ENCODE measurements around the gene RARA.

The RARA gene

DNA sequence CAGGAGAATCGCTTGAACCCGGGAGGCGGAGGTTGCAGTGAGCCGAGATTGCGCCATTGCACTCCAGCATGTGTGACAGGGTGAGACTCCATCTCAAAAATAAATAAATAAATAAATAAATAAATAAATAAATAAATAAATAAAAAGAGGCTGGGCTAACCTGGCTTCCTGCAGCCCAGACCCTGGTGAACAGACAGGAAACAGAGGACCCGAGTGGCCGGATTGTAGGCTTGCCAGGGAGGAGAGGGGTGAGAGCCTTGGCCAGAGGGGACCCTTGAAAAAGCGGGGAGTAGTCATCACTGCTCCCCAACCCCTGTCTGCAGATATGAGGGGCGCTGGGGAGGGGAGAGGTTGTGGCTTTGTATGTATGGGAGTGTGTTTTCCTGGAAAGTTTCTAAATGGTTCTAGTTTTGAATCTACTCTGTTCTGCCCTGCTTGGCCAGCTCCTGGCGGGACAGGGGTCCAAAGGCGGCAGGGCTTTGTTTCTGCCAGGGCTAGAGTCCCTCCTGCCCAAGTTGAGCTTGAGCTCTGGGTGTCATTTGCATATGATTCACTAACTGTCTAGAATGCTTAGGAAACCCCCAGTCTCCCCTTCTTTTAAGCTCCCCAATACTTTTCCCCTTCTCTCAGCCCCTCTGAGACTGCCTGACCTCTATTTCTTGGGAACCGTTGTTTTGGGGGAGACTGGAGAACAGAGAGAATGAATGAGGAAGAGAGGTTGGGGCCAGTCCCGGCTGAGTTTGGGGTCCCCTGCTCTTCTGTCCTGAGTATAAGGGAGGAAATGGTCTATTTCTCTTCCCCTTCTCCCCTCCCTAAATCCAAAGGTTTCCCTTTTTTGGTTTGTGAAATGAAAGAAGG is 16.4 kb downstream of the RARA start (continued):
- TF ChIP-seq, protein P1, sequence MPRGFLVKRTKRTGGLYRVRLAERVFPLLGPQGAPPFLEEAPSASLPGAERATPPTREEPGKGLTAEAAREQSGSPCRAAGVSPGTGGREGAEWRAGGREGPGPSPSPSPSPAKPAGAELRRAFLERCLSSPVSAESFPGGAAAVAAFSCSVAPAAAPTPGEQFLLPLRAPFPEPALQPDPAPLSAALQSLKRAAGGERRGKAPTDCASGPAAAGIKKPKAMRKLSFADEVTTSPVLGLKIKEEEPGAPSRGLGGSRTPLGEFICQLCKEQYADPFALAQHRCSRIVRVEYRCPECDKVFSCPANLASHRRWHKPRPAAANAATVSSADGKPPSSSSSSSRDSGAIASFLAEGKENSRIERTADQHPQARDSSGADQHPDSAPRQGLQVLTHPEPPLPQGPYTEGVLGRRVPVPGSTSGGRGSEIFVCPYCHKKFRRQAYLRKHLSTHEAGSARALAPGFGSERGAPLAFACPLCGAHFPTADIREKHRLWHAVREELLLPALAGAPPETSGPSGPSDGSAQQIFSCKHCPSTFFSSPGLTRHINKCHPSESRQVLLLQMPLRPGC (tag by site-specific recombination; IDR thresholded peaks at IDR 0.05): no peak
- no peak for TF ChIP-seq ZSCAN23 (tag by site-specific recombination; IDR thresholded peaks at IDR 0.05)
- TF ChIP-seq, protein P2, sequence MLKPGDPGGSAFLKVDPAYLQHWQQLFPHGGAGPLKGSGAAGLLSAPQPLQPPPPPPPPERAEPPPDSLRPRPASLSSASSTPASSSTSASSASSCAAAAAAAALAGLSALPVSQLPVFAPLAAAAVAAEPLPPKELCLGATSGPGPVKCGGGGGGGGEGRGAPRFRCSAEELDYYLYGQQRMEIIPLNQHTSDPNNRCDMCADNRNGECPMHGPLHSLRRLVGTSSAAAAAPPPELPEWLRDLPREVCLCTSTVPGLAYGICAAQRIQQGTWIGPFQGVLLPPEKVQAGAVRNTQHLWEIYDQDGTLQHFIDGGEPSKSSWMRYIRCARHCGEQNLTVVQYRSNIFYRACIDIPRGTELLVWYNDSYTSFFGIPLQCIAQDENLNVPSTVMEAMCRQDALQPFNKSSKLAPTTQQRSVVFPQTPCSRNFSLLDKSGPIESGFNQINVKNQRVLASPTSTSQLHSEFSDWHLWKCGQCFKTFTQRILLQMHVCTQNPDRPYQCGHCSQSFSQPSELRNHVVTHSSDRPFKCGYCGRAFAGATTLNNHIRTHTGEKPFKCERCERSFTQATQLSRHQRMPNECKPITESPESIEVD (tag by site-specific recombination; IDR thresholded peaks at IDR 0.05): no peak
- no peak for TF ChIP-seq IKZF3 (tag by site-specific recombination; IDR thresholded peaks at IDR 0.05)
- no peak for TF ChIP-seq ZSCAN16 (tag by site-specific recombination; IDR thresholded peaks at IDR 0.05)
- no peak for TF ChIP-seq YY1 (tag by site-specific recombination; IDR thresholded peaks at IDR 0.05)
- TF ChIP-seq, protein P3, sequence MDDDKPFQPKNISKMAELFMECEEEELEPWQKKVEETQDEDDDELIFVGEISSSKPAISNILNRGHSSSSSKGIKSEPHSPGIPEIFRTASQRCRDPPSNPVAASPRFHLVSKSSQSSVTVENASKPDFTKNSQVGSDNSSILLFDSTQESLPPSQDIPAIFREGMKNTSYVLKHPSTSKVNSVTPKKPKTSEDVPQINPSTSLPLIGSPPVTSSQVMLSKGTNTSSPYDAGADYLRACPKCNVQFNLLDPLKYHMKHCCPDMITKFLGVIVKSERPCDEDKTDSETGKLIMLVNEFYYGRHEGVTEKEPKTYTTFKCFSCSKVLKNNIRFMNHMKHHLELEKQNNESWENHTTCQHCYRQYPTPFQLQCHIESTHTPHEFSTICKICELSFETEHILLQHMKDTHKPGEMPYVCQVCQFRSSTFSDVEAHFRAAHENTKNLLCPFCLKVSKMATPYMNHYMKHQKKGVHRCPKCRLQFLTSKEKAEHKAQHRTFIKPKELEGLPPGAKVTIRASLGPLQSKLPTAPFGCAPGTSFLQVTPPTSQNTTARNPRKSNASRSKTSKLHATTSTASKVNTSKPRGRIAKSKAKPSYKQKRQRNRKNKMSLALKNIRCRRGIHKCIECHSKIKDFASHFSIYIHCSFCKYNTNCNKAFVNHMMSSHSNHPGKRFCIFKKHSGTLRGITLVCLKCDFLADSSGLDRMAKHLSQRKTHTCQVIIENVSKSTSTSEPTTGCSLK (tag by site-specific recombination; IDR thresholded peaks at IDR 0.05): no peak
- no peak for TF ChIP-seq ZNF658 (tag by site-specific recombination; IDR thresholded peaks at IDR 0.05)
- TF ChIP-seq ZNF350 (tag by site-specific recombination; IDR thresholded peaks at IDR 0.05): no peak
- TF ChIP-seq ZNF701 (tag by site-specific recombination; IDR thresholded peaks at IDR 0.05): no peak
- TF ChIP-seq, protein P4, sequence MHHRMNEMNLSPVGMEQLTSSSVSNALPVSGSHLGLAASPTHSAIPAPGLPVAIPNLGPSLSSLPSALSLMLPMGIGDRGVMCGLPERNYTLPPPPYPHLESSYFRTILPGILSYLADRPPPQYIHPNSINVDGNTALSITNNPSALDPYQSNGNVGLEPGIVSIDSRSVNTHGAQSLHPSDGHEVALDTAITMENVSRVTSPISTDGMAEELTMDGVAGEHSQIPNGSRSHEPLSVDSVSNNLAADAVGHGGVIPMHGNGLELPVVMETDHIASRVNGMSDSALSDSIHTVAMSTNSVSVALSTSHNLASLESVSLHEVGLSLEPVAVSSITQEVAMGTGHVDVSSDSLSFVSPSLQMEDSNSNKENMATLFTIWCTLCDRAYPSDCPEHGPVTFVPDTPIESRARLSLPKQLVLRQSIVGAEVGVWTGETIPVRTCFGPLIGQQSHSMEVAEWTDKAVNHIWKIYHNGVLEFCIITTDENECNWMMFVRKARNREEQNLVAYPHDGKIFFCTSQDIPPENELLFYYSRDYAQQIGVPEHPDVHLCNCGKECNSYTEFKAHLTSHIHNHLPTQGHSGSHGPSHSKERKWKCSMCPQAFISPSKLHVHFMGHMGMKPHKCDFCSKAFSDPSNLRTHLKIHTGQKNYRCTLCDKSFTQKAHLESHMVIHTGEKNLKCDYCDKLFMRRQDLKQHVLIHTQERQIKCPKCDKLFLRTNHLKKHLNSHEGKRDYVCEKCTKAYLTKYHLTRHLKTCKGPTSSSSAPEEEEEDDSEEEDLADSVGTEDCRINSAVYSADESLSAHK (tag by site-specific recombination; IDR thresholded peaks at IDR 0.05): peak; percentile 34; the same call in 1 of the 2 replicates
- TF ChIP-seq ZBTB21 (tag by site-specific recombination; IDR thresholded peaks at IDR 0.05): peak; percentile 82
- TF ChIP-seq ZNF10 (tag by site-specific recombination; IDR thresholded peaks at IDR 0.05): no peak
- no peak for TF ChIP-seq ZNF645 (tag by site-specific recombination; IDR thresholded peaks at IDR 0.05)
- no peak for TF ChIP-seq ZNF121 (tag by site-specific recombination; IDR thresholded peaks at IDR 0.05)
- TF ChIP-seq FEZF1 (tag by site-specific recombination; IDR thresholded peaks at IDR 0.05): no peak
- no peak for TF ChIP-seq ZFP69B (tag by site-specific recombination; IDR thresholded peaks at IDR 0.05)
- no peak for TF ChIP-seq ZNF549 (tag by site-specific recombination; IDR thresholded peaks at IDR 0.05)
- peak; percentile 97 for TF ChIP-seq ZNF433 (tag by site-specific recombination; IDR thresholded peaks at IDR 0.05; ENCODE audit: low read depth)
- TF ChIP-seq SALL2 (tag by site-specific recombination; IDR thresholded peaks at IDR 0.05; ENCODE audit: borderline replicate concordance): no peak
- no peak for TF ChIP-seq GLI4 (tag by site-specific recombination; IDR thresholded peaks at IDR 0.05)
- no peak for TF ChIP-seq ZBTB48 (tag by site-specific recombination; IDR thresholded peaks at IDR 0.05)
- no peak for TF ChIP-seq ZNF132 (tag by site-specific recombination; IDR thresholded peaks at IDR 0.05; ENCODE audit: borderline replicate concordance)
- TF ChIP-seq, protein P5, sequence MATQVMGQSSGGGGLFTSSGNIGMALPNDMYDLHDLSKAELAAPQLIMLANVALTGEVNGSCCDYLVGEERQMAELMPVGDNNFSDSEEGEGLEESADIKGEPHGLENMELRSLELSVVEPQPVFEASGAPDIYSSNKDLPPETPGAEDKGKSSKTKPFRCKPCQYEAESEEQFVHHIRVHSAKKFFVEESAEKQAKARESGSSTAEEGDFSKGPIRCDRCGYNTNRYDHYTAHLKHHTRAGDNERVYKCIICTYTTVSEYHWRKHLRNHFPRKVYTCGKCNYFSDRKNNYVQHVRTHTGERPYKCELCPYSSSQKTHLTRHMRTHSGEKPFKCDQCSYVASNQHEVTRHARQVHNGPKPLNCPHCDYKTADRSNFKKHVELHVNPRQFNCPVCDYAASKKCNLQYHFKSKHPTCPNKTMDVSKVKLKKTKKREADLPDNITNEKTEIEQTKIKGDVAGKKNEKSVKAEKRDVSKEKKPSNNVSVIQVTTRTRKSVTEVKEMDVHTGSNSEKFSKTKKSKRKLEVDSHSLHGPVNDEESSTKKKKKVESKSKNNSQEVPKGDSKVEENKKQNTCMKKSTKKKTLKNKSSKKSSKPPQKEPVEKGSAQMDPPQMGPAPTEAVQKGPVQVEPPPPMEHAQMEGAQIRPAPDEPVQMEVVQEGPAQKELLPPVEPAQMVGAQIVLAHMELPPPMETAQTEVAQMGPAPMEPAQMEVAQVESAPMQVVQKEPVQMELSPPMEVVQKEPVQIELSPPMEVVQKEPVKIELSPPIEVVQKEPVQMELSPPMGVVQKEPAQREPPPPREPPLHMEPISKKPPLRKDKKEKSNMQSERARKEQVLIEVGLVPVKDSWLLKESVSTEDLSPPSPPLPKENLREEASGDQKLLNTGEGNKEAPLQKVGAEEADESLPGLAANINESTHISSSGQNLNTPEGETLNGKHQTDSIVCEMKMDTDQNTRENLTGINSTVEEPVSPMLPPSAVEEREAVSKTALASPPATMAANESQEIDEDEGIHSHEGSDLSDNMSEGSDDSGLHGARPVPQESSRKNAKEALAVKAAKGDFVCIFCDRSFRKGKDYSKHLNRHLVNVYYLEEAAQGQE (tag by site-specific recombination; IDR thresholded peaks at IDR 0.05): peak; percentile 85
- no peak for TF ChIP-seq ZNF555 (tag by site-specific recombination; conservative IDR thresholded peaks at IDR 0.05)
- TF ChIP-seq MYNN (tag by site-specific recombination; IDR thresholded peaks at IDR 0.05; ENCODE audit: borderline replicate concordance): peak; percentile 64; the same call in 1 of the 2 replicates
- TF ChIP-seq ZNF202 (tag by site-specific recombination; IDR thresholded peaks at IDR 0.05; ENCODE audit: borderline replicate concordance): no peak; the same call in 1 of the 2 replicates
